ENCODE measurements around the gene TFF1. TPM values are rescaled to one million over a fixed set of nuclear protein-coding genes. Genes with fewer than 3 reads are reported as not detected.

TFF1 gene
- total RNA-seq, 2 donors from 2014 or later: 233 to 916 TPM

DNA sequence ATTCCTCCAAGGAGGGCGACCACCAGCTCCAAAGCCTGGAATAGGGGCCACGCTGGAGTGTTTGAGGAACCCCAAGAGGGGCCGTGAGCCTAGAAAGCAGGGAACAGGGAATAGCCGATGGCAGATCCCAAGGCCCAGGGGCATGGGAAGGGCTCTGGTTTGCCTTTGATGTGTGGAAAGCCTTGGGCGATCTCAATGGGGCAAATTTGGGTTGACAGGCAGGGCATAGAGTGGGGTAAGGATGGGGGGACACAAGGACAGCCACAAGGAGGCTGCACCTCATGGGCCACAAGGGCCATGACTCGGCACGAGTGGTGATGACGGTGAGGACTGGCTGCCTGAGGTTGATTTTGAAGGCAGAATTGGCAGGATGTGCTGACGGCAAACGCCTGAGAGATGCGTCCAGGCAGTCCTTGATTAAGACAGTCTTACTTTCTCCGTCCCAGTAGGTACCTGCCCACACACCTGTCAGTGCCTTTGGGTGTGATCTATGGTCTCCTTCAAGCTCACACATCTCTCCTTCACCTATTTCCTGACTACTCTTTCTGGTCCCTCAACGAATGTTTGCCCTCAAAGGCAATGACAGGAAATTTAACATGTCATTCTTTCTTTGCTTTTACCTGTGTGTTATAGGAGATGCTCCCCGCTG lies 31.5 kb upstream of the TFF1 start:
- intact Hi-C loops (cut with DNase I): no loop called here

DNA sequence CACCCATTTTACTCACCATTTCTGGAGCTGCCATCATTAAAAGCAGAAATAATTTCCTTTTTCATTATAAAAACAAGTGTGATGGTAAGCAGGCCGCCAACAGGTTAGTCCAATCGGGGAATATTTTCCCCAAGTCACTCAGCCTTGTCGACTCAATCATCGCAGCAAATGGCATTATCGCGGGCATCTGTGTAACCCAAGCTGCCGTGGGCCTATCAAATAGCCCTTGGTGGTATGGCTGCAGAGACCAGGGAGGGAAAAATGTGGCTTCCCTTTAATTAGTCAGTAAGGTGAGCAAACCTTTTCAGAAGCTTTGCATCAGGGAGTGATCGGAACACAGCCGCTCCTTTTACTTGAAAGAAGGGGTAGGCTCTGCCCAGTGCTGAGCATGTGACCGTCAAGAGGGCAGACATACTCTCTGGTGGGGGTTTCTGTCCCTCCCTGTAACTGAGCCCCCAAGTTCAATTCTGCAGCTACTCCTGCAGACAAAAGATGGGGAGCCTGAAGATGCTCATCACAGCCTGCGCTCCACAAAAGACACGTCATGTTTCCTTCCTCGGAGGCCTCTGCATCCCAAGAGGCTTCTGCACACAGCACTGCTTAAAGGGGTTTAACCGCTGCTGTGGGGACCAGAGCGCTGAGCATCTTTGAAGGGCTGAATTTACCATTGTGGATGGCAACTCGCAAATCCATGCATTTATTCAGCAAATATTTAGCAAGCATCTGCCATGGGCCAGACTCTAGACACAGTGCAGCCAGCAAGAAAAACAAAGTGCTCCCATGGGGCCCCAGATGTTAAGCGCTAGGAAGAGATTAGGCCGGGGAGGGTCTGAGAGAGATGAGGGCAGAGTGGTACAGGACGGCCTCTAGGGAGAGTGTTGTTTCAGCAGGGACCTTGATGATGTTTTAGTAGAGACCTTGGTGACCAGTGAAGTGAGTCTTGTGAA lies 30.7 kb upstream of the TFF1 start:
- Histone ChIP-seq H3K9ac (ENCODE audit: low read depth in 2 of 2, low read length in 2 of 2) (no peak overlapping the region), H3K4me3 (no peak overlapping the region), H3K4me1 (no peaks in the 10 kb centered on the region), H3K36me3 (no peaks in the 10 kb centered on the region), H3K27me3 (no peaks in the 10 kb centered on the region), H3K9me3 (no peaks in the 10 kb centered on the region), H3K27ac (no peak overlapping the region)
- TF ChIP-seq, protein P1, sequence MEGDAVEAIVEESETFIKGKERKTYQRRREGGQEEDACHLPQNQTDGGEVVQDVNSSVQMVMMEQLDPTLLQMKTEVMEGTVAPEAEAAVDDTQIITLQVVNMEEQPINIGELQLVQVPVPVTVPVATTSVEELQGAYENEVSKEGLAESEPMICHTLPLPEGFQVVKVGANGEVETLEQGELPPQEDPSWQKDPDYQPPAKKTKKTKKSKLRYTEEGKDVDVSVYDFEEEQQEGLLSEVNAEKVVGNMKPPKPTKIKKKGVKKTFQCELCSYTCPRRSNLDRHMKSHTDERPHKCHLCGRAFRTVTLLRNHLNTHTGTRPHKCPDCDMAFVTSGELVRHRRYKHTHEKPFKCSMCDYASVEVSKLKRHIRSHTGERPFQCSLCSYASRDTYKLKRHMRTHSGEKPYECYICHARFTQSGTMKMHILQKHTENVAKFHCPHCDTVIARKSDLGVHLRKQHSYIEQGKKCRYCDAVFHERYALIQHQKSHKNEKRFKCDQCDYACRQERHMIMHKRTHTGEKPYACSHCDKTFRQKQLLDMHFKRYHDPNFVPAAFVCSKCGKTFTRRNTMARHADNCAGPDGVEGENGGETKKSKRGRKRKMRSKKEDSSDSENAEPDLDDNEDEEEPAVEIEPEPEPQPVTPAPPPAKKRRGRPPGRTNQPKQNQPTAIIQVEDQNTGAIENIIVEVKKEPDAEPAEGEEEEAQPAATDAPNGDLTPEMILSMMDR (IDR thresholded peaks at IDR 0.05): no peak
- intact Hi-C loops (cut with DNase I): no loop called here
- DNase-seq: no peak

More for the DNA sequence above, 31.5 kb upstream of the TFF1 start:
- TF ChIP-seq, protein P1 (IDR thresholded peaks at IDR 0.05): no peak
- Histone ChIP-seq H3K27me3 (no peaks in the 10 kb centered on the region), H3K4me3 (no peak overlapping the region), H3K27ac (no peak overlapping the region), H3K4me1 (no peaks in the 10 kb centered on the region), H3K9me3 (no peaks in the 10 kb centered on the region), H3K36me3 (no peaks in the 10 kb centered on the region), H3K9ac (ENCODE audit: low read depth in 2 of 2, low read length in 2 of 2) (no peak overlapping the region)
- DNase-seq: no peak

DNA sequence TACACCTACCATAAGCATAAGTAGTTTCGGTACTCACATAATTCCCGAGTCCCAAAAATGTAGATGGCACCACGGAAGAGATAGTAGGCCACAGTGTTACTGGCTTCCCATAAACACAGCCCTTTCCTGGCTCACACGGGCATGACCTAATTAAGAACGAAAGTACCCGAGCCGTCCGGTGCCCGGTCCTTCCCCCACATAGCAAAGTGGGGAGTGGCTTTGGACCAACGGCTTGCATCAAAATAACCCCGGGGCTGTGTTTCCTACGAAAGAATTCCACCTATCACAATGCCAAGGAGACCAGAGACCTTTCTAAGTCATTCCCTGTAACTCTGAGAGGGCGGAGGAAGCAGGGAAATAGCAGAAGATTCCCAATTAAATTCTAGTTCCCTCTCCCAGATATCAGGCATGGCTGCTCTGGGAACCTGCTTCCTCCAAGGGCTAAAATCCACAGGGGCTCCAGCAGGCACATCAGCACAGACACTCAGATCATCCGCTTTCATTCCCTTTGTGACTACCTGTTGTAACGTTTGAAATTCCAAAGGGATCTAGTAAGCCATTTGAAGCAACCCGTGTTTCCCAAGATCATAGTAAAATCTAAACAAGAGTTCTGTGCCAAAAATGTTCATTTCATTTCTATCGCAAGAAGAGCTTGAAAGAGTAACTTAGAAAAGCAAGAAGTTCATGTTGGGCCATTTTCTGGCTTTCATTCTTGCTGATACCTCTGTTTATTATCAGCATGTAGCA lies 29.7 kb upstream of the TFF1 start, which contains the start of gene TMPRSS3:
Gene TMPRSS3, minus strand, starts transcription at position 148 of the 747 bp plus-strand sequence. CDS start 635 bp downstream, outside the sequence.
- no peaks in the 10 kb centered on the region for H3K36me3 ChIP-seq
- TF ChIP-seq, protein P1 (IDR thresholded peaks at IDR 0.05): no peak

DNA sequence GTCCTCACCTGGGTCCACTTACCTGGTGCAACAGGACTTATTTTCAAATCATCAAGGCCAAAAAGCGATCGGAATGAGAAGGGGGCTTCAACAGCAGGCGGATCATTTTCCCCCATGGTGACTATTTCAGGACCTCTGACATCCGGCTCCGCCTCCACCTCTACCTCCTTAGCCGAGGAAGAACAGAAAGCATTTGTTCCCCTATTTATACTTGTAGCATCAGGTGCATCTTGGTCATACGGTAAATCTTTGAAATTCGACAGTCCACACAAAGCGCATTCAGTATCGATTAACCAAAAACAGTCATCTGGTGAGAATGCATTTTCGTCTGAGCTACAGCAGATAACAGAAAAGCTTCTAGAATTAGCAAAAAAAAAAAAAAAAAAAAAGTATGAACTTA lies 29.0 kb upstream of the TFF1 start:
- Histone ChIP-seq H3K4me3 (no peak overlapping the region), H3K4me1 (no peaks in the 10 kb centered on the region), H3K27ac (no peak overlapping the region), H3K9me3 (no peaks in the 10 kb centered on the region), H3K27me3 (no peaks in the 10 kb centered on the region), H3K36me3 (no peaks in the 10 kb centered on the region), H3K9ac (ENCODE audit: low read depth in 2 of 2, low read length in 2 of 2) (no peak overlapping the region)
- intact Hi-C loops (cut with DNase I): no loop called here
- TF ChIP-seq, protein P1 (IDR thresholded peaks at IDR 0.05): no peak
- no peak for DNase-seq

More for the DNA sequence above, 29.7 kb upstream of the TFF1 start, which contains the start of gene TMPRSS3:
- no peaks in the 10 kb centered on the region for H3K4me1 ChIP-seq
- no peaks in the 10 kb centered on the region for H3K9me3 ChIP-seq
- intact Hi-C loops (cut with DNase I): no loop called here
- H3K27ac ChIP-seq: no peak within 1 kb of the TSS
- H3K9ac ChIP-seq (ENCODE audit: low read depth in 2 of 2, low read length in 2 of 2): no peak within 1 kb of the TSS
- no peak for DNase-seq
- H3K4me3 ChIP-seq: no peak within 1 kb of the TSS
- no peaks in the 10 kb centered on the region for H3K27me3 ChIP-seq

DNA sequence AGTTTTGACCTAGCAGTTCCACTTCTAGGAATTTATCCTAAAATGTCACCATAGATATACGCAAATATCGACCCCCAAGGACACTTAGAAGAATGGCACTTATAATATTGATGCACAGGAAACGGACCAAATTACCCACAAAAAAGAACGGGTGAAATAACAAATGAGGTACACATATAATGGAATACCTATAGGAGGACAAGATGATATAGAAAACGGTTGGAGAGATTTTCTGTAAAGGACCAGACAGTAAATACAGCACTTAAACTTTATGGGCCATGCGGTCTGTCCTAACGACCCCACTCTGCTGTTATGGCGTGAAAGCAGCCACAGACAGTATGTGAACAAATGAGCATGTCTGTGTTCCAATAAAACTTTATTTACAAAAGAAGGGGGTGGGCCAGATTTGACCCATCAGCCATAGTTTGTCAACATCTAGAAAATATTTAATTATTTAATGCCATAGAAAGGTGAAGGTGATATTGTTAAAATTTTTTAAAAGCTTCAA lies 27.2 kb upstream of the TFF1 start:
- Histone ChIP-seq H3K27me3 (no peaks in the 10 kb centered on the region), H3K9me3 (no peaks in the 10 kb centered on the region), H3K27ac (no peak overlapping the region), H3K4me1 (no peaks in the 10 kb centered on the region), H3K4me3 (no peak overlapping the region), H3K36me3 (no peaks in the 10 kb centered on the region), H3K9ac (ENCODE audit: low read depth in 2 of 2, low read length in 2 of 2) (no peak overlapping the region)
- TF ChIP-seq, protein P1 (IDR thresholded peaks at IDR 0.05): no peak
- intact Hi-C loops (cut with DNase I): no loop called here
- DNase-seq: no peak
